GM23338 (cell line): Measurements from ENCODE around the gene CLCN2. TPM values are rescaled to one million over a fixed set of nuclear protein-coding genes. Genes with fewer than 3 reads are reported as not detected.

Experiments
- ATAC-seq: fragments of 200-7000 bp; cut with Tn5 transposase; 3 replicates; pipeline ENCODE4 v1.9.1; 2020
- DNase-seq: peaks from one replicate; pipeline ENCODE4 v3.0.0-alpha.2; 2015; ENCODE audit warnings: low spot score
- H2AFZ ChIP-seq: fragments of 200-600 bp; sonication (generic); 2 replicates; pipeline ENCODE4 v1.8.0; 2016; ENCODE audit warnings: antibody characterized with exemption, mild to moderate bottlenecking, moderate library complexity
- H3F3A ChIP-seq: fragments of 200-600 bp; sonication (generic); replicated peaks from 2 replicates; pipeline ENCODE4 v1.8.0; 2017; ENCODE audit warnings: antibody characterized with exemption, mixed run types, low read depth
- H3K27ac ChIP-seq: fragments of 200-600 bp; sonication (generic); 2 replicates; pipeline ENCODE4 v1.6.1; 2016; ENCODE audit warnings: low read depth
- H3K27me3 ChIP-seq: fragments of 200-600 bp; sonication (generic); 2 replicates; pipeline ENCODE4 v1.8.0; 2016; ENCODE audit warnings: mild to moderate bottlenecking, mixed run types, moderate library complexity; ENCODE audit not compliant: insufficient read depth
- H3K36me3 ChIP-seq: fragments of 200-600 bp; sonication (generic); 2 replicates; pipeline ENCODE4 v1.8.0; 2016; ENCODE audit warnings: mild to moderate bottlenecking; ENCODE audit not compliant: insufficient read depth
- H3K4me1 ChIP-seq: fragments of 200-600 bp; sonication (generic); 2 replicates; pipeline ENCODE4 v1.8.0; 2016; ENCODE audit warnings: mild to moderate bottlenecking, moderate library complexity; ENCODE audit not compliant: insufficient read depth
- H3K4me2 ChIP-seq: fragments of 200-600 bp; sonication (generic); 2 replicates; pipeline ENCODE4 v1.7.1; 2017; ENCODE audit warnings: mixed run types
- H3K4me3 ChIP-seq: fragments of 200-600 bp; sonication (generic); 2 replicates; pipeline ENCODE4 v1.6.1; 2016; ENCODE audit warnings: mixed run types
- H3K79me2 ChIP-seq: fragments of 200-600 bp; sonication (generic); replicated peaks from 2 replicates; pipeline ENCODE4 v1.8.0; 2017; ENCODE audit warnings: mild to moderate bottlenecking; ENCODE audit not compliant: insufficient read depth
- H3K9me2 ChIP-seq: fragments of 200-600 bp; sonication (generic); 2 replicates; pipeline ENCODE4 v1.8.0; 2017; ENCODE audit not compliant: insufficient read depth
- H4K20me1 ChIP-seq: fragments of 200-600 bp; sonication (generic); replicated peaks from 2 replicates; pipeline ENCODE4 v1.8.0; 2017; ENCODE audit warnings: mild to moderate bottlenecking; ENCODE audit not compliant: insufficient read depth
- H3K27ac Mint-ChIP-seq: 2 replicates; pipeline ENCODE4 v1.8.0; 2020; ENCODE audit warnings: inconsistent platforms, mild to moderate bottlenecking, moderate library complexity, mixed read lengths
- H3K27me3 Mint-ChIP-seq: 3 replicates; pipeline ENCODE4 v1.8.0; 2022; ENCODE audit warnings: low read depth, mild to moderate bottlenecking, moderate library complexity, mixed read lengths, inconsistent platforms; ENCODE audit not compliant: insufficient read depth, poor library complexity
- H3K36me3 Mint-ChIP-seq: 3 replicates; pipeline ENCODE4 v1.8.0; 2021; ENCODE audit warnings: low read depth, mild to moderate bottlenecking, inconsistent platforms, moderate library complexity, mixed read lengths
- H3K4me1 Mint-ChIP-seq: 3 replicates; pipeline ENCODE4 v1.8.0; 2020; ENCODE audit warnings: mild to moderate bottlenecking, inconsistent platforms, mixed read lengths
- H3K4me3 Mint-ChIP-seq: 3 replicates; pipeline ENCODE4 v1.8.0; 2021; ENCODE audit warnings: moderate library complexity, mild to moderate bottlenecking, inconsistent platforms, mixed read lengths
- H3K9me3 Mint-ChIP-seq: 3 replicates; pipeline ENCODE4 v1.8.0; 2020; ENCODE audit warnings: moderate library complexity, mild to moderate bottlenecking, inconsistent platforms, mixed read lengths
- CREB1 ChIP-seq: fragments of 250-450 bp; sonication (Bioruptor Pico); IDR thresholded peaks from 2 replicates; pipeline ENCODE4 v1.5.0; 2020; ENCODE audit warnings: low read depth, mild to moderate bottlenecking, moderate library complexity
- EZH2 ChIP-seq: fragments of 200-600 bp; sonication (generic); IDR thresholded peaks from one replicate; pipeline ENCODE4 v1.8.0; 2017; ENCODE audit warnings: antibody characterized with exemption, mild to moderate bottlenecking, low read depth; ENCODE audit not compliant: unreplicated experiment
- NANOG ChIP-seq: IDR thresholded peaks from 2 replicates; pipeline ENCODE4 v1.6.1; 2016; ENCODE audit warnings: antibody characterized with exemption, borderline replicate concordance
- POLR2AphosphoS5 ChIP-seq: IDR thresholded peaks from 2 replicates; pipeline ENCODE4 v1.6.1; 2016; ENCODE audit warnings: antibody characterized with exemption, low read depth
- polyA plus RNA-seq: library from polyadenylated mRNA; unstranded; fragments of >200 nt; fragmentation: Nextera tagmentation; extraction: Ambion mirVana; gene quantifications from 2 replicates; pipeline ENCODE4 v1.2.1, GENCODE V29; 2016
- total RNA-seq: library from RNA; depleted of rRNA; stranded (reverse); fragments of >200 nt; shearing (Covaris generic); gene quantifications from 2 replicates; pipeline ENCODE4 v1.2.3, GENCODE V29; 2014
- TF ChIP-seq, protein P1 (sequence below): fragments of 250-450 bp; sonication (Bioruptor Pico); IDR thresholded peaks from 2 replicates; pipeline ENCODE4 v1.5.0; 2020; ENCODE audit warnings: mild to moderate bottlenecking, moderate library complexity

The CLCN2 gene
- total and polyA plus RNA-seq, 2 experiments from 2014 or later, result 7.0 to 9.2 TPM

DNA sequence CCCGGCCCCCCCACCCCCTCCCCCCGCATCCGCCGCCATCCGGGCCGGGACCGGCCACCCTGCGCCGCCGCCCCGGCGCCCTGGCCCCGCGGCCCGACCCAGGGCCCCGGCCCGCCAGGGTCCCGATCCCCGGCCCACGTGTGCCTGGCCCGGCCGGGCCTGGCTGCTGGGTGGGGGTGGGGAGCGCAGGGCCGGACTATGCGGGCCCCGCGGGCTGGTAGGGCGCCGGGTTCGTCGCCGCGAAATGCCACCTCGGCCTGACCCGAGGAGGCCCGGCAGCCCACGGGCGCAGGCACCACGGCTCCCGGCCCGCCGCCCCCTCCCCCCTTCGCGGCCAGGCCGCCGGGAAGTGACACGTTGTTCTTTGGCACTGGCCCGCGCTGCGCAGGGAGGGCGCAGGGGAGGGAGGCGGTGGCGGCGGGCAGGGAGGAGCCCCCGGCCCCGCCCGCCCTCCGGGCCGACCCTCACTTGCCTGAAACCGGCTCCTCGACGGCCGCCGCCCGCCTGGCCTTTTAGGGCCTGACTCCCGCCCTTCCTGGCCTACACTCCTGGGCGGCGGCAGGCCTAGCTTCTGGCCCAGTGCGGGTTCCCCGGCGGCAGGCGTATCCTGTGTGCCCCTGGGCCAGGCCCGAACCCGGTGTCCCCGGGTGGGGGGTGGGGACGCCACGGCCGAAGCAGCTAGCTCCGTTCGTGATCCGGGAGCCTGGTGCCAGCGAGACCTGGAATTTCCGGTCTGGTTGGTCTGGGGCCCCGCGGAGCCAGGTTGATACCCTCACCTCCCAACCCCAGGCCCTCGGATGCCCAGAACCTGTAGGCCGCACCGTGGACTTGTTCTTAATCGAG, 46.5 kb downstream of the CLCN2 start:
- no peaks in the 10 kb centered on the region for H3K9me3 Mint-ChIP-seq
- H3K9me2 ChIP-seq, result no peaks in the 10 kb centered on the region
- peak overlapping the region; percentile 92 for H3K27ac Mint-ChIP-seq
- peak overlapping the region; percentile 93 for H3K4me2 ChIP-seq
- H3F3A ChIP-seq, result peaks cover 8% of the 10 kb centered on the region; the same call in 1 of the 2 replicates
- peaks cover 22% of the 10 kb centered on the region for H3K27me3 Mint-ChIP-seq
- H3K4me1 ChIP-seq, result peaks cover 11% of the 10 kb centered on the region
- peaks cover 39% of the 10 kb centered on the region for H4K20me1 ChIP-seq
- H3K4me1 Mint-ChIP-seq, result peaks cover 29% of the 10 kb centered on the region
- H3K79me2 ChIP-seq, result peaks cover 52% of the 10 kb centered on the region
- H2AFZ ChIP-seq, result no peak overlapping the region
- ATAC-seq (peak; percentile 32), DNase-seq (peak; percentile 66)
- H3K36me3 Mint-ChIP-seq, result peaks cover 46% of the 10 kb centered on the region
- H3K27me3 ChIP-seq, result no peaks in the 10 kb centered on the region
- H3K4me3 Mint-ChIP-seq, result peak overlapping the region; percentile 92
- TF ChIP-seq, protein P1, sequence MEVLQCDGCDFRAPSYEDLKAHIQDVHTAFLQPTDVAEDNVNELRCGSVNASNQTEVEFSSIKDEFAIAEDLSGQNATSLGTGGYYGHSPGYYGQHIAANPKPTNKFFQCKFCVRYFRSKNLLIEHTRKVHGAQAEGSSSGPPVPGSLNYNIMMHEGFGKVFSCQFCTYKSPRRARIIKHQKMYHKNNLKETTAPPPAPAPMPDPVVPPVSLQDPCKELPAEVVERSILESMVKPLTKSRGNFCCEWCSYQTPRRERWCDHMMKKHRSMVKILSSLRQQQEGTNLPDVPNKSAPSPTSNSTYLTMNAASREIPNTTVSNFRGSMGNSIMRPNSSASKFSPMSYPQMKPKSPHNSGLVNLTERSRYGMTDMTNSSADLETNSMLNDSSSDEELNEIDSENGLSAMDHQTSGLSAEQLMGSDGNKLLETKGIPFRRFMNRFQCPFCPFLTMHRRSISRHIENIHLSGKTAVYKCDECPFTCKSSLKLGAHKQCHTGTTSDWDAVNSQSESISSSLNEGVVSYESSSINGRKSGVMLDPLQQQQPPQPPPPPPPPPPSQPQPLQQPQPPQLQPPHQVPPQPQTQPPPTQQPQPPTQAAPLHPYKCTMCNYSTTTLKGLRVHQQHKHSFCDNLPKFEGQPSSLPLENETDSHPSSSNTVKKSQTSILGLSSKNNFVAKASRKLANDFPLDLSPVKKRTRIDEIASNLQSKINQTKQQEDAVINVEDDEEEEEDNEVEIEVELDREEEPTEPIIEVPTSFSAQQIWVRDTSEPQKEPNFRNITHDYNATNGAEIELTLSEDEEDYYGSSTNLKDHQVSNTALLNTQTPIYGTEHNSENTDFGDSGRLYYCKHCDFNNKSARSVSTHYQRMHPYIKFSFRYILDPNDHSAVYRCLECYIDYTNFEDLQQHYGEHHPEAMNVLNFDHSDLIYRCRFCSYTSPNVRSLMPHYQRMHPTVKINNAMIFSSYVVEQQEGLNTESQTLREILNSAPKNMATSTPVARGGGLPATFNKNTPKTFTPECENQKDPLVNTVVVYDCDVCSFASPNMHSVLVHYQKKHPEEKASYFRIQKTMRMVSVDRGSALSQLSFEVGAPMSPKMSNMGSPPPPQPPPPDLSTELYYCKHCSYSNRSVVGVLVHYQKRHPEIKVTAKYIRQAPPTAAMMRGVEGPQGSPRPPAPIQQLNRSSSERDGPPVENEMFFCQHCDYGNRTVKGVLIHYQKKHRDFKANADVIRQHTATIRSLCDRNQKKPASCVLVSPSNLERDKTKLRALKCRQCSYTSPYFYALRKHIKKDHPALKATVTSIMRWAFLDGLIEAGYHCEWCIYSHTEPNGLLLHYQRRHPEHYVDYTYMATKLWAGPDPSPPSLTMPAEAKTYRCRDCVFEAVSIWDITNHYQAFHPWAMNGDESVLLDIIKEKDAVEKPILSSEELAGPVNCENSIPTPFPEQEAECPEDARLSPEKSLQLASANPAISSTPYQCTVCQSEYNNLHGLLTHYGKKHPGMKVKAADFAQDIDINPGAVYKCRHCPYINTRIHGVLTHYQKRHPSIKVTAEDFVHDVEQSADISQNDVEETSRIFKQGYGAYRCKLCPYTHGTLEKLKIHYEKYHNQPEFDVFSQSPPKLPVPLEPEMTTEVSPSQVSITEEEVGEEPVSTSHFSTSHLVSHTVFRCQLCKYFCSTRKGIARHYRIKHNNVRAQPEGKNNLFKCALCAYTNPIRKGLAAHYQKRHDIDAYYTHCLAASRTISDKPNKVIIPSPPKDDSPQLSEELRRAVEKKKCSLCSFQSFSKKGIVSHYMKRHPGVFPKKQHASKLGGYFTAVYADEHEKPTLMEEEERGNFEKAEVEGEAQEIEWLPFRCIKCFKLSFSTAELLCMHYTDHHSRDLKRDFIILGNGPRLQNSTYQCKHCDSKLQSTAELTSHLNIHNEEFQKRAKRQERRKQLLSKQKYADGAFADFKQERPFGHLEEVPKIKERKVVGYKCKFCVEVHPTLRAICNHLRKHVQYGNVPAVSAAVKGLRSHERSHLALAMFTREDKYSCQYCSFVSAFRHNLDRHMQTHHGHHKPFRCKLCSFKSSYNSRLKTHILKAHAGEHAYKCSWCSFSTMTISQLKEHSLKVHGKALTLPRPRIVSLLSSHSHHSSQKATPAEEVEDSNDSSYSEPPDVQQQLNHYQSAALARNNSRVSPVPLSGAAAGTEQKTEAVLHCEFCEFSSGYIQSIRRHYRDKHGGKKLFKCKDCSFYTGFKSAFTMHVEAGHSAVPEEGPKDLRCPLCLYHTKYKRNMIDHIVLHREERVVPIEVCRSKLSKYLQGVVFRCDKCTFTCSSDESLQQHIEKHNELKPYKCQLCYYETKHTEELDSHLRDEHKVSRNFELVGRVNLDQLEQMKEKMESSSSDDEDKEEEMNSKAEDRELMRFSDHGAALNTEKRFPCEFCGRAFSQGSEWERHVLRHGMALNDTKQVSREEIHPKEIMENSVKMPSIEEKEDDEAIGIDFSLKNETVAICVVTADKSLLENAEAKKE (CRISPR knock-in tag), result no peak
- peak; percentile 22; the same call in 1 of the 2 replicates for TF ChIP-seq CREB1
- peaks cover 21% of the 10 kb centered on the region for H3K36me3 ChIP-seq
- H3K27ac ChIP-seq, result 0 out of 2 replicates have a peak overlapping the region, but pooled peaks have one; percentile 66
- H3K4me3 ChIP-seq, result peak overlapping the region; percentile 92

DNA sequence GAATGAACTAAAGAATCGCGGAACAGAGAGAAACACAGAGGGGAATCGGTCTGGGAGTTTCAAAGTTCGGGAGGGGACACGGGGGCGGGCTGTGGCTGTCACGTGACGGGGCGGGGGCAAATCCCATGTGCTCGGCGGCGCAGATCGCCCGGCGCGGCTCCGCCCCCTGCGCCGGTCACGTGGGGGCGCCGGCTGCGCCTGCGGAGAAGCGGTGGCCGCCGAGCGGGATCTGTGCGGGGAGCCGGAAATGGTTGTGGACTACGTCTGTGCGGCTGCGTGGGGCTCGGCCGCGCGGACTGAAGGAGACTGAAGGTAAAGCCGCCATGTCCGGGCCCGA, 47.1 kb downstream of the CLCN2 start, which contains the start of gene EIF4G1:
Gene EIF4G1, plus strand, starts transcription at position 244 of the 337 bp plus-strand sequence. CDS start 1,191 bp downstream, outside the sequence.
- no peaks in the 10 kb centered on the region for H3K9me2 ChIP-seq
- H3K4me1 Mint-ChIP-seq, result peaks cover 24% of the 10 kb centered on the region
- H3K4me1 ChIP-seq, result peaks cover 11% of the 10 kb centered on the region
- H3K27ac Mint-ChIP-seq, result peak within 1 kb of the TSS; percentile 92
- peaks cover 21% of the 10 kb centered on the region for H3K27me3 Mint-ChIP-seq
- H3K79me2 ChIP-seq, result peaks cover 47% of the 10 kb centered on the region
- H4K20me1 ChIP-seq, result peaks cover 35% of the 10 kb centered on the region
- H3F3A ChIP-seq, result peaks cover 8% of the 10 kb centered on the region; the same call in 1 of the 2 replicates
- DNase-seq (peak; percentile 95), ATAC-seq (peak; percentile 75)
- peak within 1 kb of the TSS; percentile 93 for H3K4me2 ChIP-seq
- H3K27me3 ChIP-seq, result no peaks in the 10 kb centered on the region
- peaks cover 17% of the 10 kb centered on the region; the same call in 1 of the 2 replicates for H3K36me3 ChIP-seq
- H2AFZ ChIP-seq, result peak within 1 kb of the TSS; percentile 9; the same call in 1 of the 2 replicates
- TF ChIP-seq EZH2 (no peak), NANOG (no peak), POLR2AphosphoS5 (peak; percentile 70)
- no peaks in the 10 kb centered on the region for H3K9me3 Mint-ChIP-seq
- peak within 1 kb of the TSS; percentile 92 for H3K4me3 ChIP-seq
- H3K4me3 Mint-ChIP-seq, result peak within 1 kb of the TSS; percentile 92
- peaks cover 46% of the 10 kb centered on the region for H3K36me3 Mint-ChIP-seq
- H3K27ac ChIP-seq, result peak within 1 kb of the TSS; percentile 96
